B cell (primary cell): ENCODE data around the gene CCDC18.

ENCODE experiments used
- EZH2 ChIP-seq: IDR thresholded peaks from 2 replicates; pipeline ENCODE4 v1.6.1; 2012; ENCODE audit warnings: borderline replicate concordance, low read depth, mild to moderate bottlenecking, moderate library complexity, low read length; ENCODE audit not compliant: insufficient read depth, poor library complexity, severe bottlenecking
- TF ChIP-seq, protein P1 (sequence below): fragments of 200-600 bp; IDR thresholded peaks from one replicate; pipeline ENCODE4 v1.8.0; 2022; ENCODE audit warnings: antibody characterized with exemption, mild to moderate bottlenecking

DNA sequence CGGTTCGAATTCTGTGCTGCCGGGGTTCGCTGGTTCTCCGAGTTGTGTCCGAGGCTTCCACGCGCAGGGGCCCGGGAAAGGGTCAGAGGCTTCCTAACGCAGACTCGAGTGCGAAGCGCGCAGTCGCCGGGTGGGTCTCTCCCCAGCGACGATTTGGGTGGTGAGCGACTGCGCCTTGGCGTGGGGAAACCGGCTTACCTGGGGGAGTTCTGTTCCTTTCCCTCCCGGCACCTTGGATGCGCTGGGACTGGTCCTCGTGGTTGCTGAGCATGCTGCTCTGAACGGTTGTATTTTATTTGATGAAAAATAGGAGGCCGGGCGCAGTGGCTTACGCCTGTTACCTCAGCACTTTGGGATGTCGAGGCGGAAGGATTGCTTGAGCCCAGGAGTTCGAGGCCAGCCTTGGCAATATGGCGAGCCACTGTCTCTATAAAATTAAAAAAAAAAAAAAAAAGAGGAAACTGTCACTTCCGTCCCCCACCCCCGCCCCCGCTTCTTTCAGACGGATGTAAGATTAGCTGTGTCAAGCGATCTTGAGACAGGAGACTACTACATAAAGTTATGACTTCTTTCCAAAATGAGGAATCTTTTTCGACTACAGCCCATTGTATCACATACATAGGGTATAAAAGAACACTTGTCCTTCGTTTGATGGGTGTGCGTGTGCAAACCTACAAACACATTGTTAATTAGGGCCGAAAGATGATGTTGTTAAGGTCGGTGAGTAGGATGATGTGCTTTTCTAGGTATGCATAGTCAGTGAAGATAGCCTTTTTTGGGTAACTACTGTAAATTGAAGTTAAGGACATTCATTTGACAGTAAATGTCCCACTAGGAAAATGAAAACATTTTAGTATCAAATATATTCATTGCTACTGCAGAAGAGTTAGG, at the start of gene CCDC18:
- TF ChIP-seq, protein P1, sequence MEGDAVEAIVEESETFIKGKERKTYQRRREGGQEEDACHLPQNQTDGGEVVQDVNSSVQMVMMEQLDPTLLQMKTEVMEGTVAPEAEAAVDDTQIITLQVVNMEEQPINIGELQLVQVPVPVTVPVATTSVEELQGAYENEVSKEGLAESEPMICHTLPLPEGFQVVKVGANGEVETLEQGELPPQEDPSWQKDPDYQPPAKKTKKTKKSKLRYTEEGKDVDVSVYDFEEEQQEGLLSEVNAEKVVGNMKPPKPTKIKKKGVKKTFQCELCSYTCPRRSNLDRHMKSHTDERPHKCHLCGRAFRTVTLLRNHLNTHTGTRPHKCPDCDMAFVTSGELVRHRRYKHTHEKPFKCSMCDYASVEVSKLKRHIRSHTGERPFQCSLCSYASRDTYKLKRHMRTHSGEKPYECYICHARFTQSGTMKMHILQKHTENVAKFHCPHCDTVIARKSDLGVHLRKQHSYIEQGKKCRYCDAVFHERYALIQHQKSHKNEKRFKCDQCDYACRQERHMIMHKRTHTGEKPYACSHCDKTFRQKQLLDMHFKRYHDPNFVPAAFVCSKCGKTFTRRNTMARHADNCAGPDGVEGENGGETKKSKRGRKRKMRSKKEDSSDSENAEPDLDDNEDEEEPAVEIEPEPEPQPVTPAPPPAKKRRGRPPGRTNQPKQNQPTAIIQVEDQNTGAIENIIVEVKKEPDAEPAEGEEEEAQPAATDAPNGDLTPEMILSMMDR, result no peak
- TF ChIP-seq EZH2, result no peak
